CD14-positive monocyte (primary cell): ENCODE measurements around the gene ATP4B. TPM values are rescaled to one million over a fixed set of nuclear protein-coding genes. Genes with fewer than 3 reads are reported as not detected.

Experiments used
- DNase-seq, 3 donors: peaks; one replicate each; pipeline ENCODE4 v3.0.0-alpha.2; 2011 to 2022
- H2AFZ ChIP-seq: 2 replicates; pipeline ENCODE4 v1.6.0; 2012; ENCODE audit warnings: mild to moderate bottlenecking, low read depth, low read length, inconsistent platforms; ENCODE audit not compliant: insufficient read depth, poor library complexity, severe bottlenecking
- H3K27ac ChIP-seq, 2 donors: 1 replicate in 1 of 2; 2 replicates in 1 of 2; pipeline ENCODE4 v1.5.1; 2012 to 2013; ENCODE audit warnings: low read length in 2 of 2, control low read depth in 1 of 2, inconsistent platforms in 1 of 2, low read depth in 1 of 2, mild to moderate bottlenecking in 1 of 2
- H3K27me3 ChIP-seq, 2 donors: one replicate each; pipeline versions ENCODE4 v1.6.0 to v1.6.1; 2011 to 2013; ENCODE audit warnings: low read length in 2 of 2; ENCODE audit not compliant: control insufficient read depth in 2 of 2, insufficient read depth in 2 of 2
- H3K36me3 ChIP-seq, 2 donors: replicated peaks in 1 of 2; 1 replicate in 1 of 2; 2 replicates in 1 of 2; pipeline versions ENCODE4 v1.5.1 to v1.6.1; 2012 to 2013; ENCODE audit warnings: low read length in 2 of 2, control low read depth in 1 of 2, inconsistent platforms in 1 of 2, mild to moderate bottlenecking in 1 of 2; ENCODE audit not compliant: insufficient read depth in 2 of 2, control insufficient read depth in 1 of 2
- H3K4me1 ChIP-seq, 2 donors: 1 replicate in 1 of 2; 2 replicates in 1 of 2; pipeline versions ENCODE4 v1.5.1 to v1.6.1; 2012 to 2013; ENCODE audit warnings: low read length in 2 of 2, control low read depth in 1 of 2, inconsistent platforms in 1 of 2, mild to moderate bottlenecking in 1 of 2, moderate library complexity in 1 of 2; ENCODE audit not compliant: insufficient read depth in 2 of 2, control insufficient read depth in 1 of 2
- H3K4me2 ChIP-seq: replicated peaks from 2 replicates; pipeline ENCODE3; 2012; ENCODE audit warnings: low read length, moderate library complexity, mild to moderate bottlenecking; ENCODE audit not compliant: poor library complexity, severe bottlenecking; ENCODE audit errors: extremely low read depth
- H3K4me3 ChIP-seq, 3 experiments: fragments of 200-600 bp in 1 of 3; sonication (generic) in 1 of 3; replicated peaks in 1 of 3; 1 replicate in 2 of 3; 2 replicates in 1 of 3; pipeline ENCODE4 v1.5.1; 2011 to 2013; ENCODE audit warnings: low read length in 3 of 3, mild to moderate bottlenecking in 3 of 3, control low read depth in 2 of 3, low read depth in 2 of 3, inconsistent platforms in 1 of 3, moderate library complexity in 1 of 3
- H3K79me2 ChIP-seq: 2 replicates; pipeline ENCODE4 v1.6.0; 2012; ENCODE audit warnings: mild to moderate bottlenecking, control low read depth, inconsistent platforms, low read length, moderate library complexity; ENCODE audit not compliant: insufficient read depth
- H3K9ac ChIP-seq: 2 replicates; pipeline ENCODE4 v1.6.0; 2017; ENCODE audit warnings: low read length, mild to moderate bottlenecking; ENCODE audit not compliant: insufficient read depth, poor library complexity, severe bottlenecking
- H3K9me3 ChIP-seq, 2 donors: replicated peaks in 1 of 2; 1 replicate in 1 of 2; 2 replicates in 1 of 2; pipeline versions ENCODE4 v1.5.1 to v1.6.1; 2012 to 2013; ENCODE audit warnings: low read length in 2 of 2, control low read depth in 1 of 2; ENCODE audit not compliant: control insufficient read depth in 1 of 2, insufficient read depth in 1 of 2
- H4K20me1 ChIP-seq: 2 replicates; pipeline ENCODE4 v1.6.0; 2012; ENCODE audit warnings: mild to moderate bottlenecking, low read length, control low read depth, moderate library complexity; ENCODE audit not compliant: insufficient read depth
- H3K27ac Mint-ChIP-seq, 7 donors: one replicate each; pipeline ENCODE4 v1.8.0; 2020; ENCODE audit warnings: mild to moderate bottlenecking in 7 of 7, mixed read lengths in 7 of 7, moderate library complexity in 6 of 7, inconsistent platforms in 2 of 7
- H3K27me3 Mint-ChIP-seq, 3 donors: one replicate each; pipeline ENCODE4 v1.8.0; 2021 to 2022; ENCODE audit warnings: low read depth in 3 of 3, mild to moderate bottlenecking in 3 of 3, mixed read lengths in 3 of 3, moderate library complexity in 3 of 3, inconsistent platforms in 1 of 3
- H3K36me3 Mint-ChIP-seq, 2 donors: one replicate each; pipeline ENCODE4 v1.8.0; 2020; ENCODE audit warnings: mixed read lengths in 2 of 2, inconsistent platforms in 1 of 2, mild to moderate bottlenecking in 1 of 2
- H3K4me1 Mint-ChIP-seq: one replicate; pipeline ENCODE4 v1.8.0; 2020; ENCODE audit warnings: mild to moderate bottlenecking, mixed read lengths
- H3K4me3 Mint-ChIP-seq, 2 donors: one replicate each; pipeline ENCODE4 v1.8.0; 2020; ENCODE audit warnings: mild to moderate bottlenecking in 2 of 2, mixed read lengths in 2 of 2, moderate library complexity in 1 of 2
- H3K9me3 Mint-ChIP-seq, 7 donors: one replicate each; pipeline ENCODE4 v1.8.0; 2020 to 2022; ENCODE audit warnings: mixed read lengths in 7 of 7, mild to moderate bottlenecking in 6 of 7, moderate library complexity in 6 of 7, inconsistent platforms in 2 of 7
- WGBS: methylation state at CpG from one replicate; pipeline ENCODE4 v1.1.5; 2013; ENCODE audit warnings: missing lambda C conversion rate; ENCODE audit not compliant: insufficient coverage; 5-methylcytosine and 5-hydroxymethylcytosine counted together
- intact Hi-C, 2 donors: fragments of 100-400 bp; cut with micrococcal nuclease; formaldehyde crosslinking; loops; one replicate each; pipeline versions ENCODE4 v1.15.0 to v1.15.1; 2023
- polyA plus RNA-seq, 3 donors: library from polyadenylated mRNA; depleted of rRNA in 1 of 3; unstranded in 2 of 3; stranded (reverse) in 1 of 3; fragments of 300-500 nt in 2 of 3; fragments of >200 nt in 1 of 3; fragmentation: Illumina TruSeq in 2 of 3; gene quantifications; 1 replicate in 2 of 3; 2 replicates in 1 of 3; pipeline ENCODE4 v1.2.3, GENCODE V29; 2012 to 2021
- TF ChIP-seq, protein P1 (sequence below): fragments of 200-600 bp; IDR thresholded peaks from one replicate; pipeline ENCODE4 v1.8.0; 2022; ENCODE audit warnings: antibody characterized with exemption, mild to moderate bottlenecking

The ATP4B gene
- polyA plus RNA-seq, 3 donors, result not detected

- Histone ChIP-seq H3K27ac (peak overlapping the region in 1 of 2 donors; percentile 1), H3K4me3 (no peak overlapping the region), H3K36me3 (peaks cover 15 to 42% of the 10 kb centered on the region in 2 donors), H3K9ac (no peak overlapping the region), H3K4me1 (peaks cover 23 to 28% of the 10 kb centered on the region in 2 donors), H3K79me2 (peaks cover 97% of the 10 kb centered on the region), H3K9me3 (peaks cover 15 to 21% of the 10 kb centered on the region in 2 donors), H3K4me2 (no peak overlapping the region), H3K27me3 (no peaks in the 10 kb centered on the region), H4K20me1 (no peaks in the 10 kb centered on the region), H2AFZ (no peak overlapping the region)
- H3K36me3 Mint-ChIP-seq, result peaks cover 33 to 57% of the 10 kb centered on the region in 2 donors
- 96% methylated on average over 9 of the region's 13 CpGs for WGBS
- H3K9me3 Mint-ChIP-seq, result peaks cover 9 to 26% (median 18%) of the 10 kb centered on the region in 7 donors
- peaks cover 36% of the 10 kb centered on the region for H3K4me1 Mint-ChIP-seq
- peak overlapping the region in 2 of 7 donors; percentile 37 to 46 for H3K27ac Mint-ChIP-seq
- no peak overlapping the region for H3K4me3 Mint-ChIP-seq
- intact Hi-C loops, result no loop called here
- DNase-seq, result no peak
- peaks cover 0 to 2% (median 0%) of the 10 kb centered on the region in 3 donors for H3K27me3 Mint-ChIP-seq
- TF ChIP-seq, protein P1, sequence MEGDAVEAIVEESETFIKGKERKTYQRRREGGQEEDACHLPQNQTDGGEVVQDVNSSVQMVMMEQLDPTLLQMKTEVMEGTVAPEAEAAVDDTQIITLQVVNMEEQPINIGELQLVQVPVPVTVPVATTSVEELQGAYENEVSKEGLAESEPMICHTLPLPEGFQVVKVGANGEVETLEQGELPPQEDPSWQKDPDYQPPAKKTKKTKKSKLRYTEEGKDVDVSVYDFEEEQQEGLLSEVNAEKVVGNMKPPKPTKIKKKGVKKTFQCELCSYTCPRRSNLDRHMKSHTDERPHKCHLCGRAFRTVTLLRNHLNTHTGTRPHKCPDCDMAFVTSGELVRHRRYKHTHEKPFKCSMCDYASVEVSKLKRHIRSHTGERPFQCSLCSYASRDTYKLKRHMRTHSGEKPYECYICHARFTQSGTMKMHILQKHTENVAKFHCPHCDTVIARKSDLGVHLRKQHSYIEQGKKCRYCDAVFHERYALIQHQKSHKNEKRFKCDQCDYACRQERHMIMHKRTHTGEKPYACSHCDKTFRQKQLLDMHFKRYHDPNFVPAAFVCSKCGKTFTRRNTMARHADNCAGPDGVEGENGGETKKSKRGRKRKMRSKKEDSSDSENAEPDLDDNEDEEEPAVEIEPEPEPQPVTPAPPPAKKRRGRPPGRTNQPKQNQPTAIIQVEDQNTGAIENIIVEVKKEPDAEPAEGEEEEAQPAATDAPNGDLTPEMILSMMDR, result no peak
These were observed 54.8 kb downstream of the ATP4B start for GRCh38 chr13:113603116-113603710.

DNA sequence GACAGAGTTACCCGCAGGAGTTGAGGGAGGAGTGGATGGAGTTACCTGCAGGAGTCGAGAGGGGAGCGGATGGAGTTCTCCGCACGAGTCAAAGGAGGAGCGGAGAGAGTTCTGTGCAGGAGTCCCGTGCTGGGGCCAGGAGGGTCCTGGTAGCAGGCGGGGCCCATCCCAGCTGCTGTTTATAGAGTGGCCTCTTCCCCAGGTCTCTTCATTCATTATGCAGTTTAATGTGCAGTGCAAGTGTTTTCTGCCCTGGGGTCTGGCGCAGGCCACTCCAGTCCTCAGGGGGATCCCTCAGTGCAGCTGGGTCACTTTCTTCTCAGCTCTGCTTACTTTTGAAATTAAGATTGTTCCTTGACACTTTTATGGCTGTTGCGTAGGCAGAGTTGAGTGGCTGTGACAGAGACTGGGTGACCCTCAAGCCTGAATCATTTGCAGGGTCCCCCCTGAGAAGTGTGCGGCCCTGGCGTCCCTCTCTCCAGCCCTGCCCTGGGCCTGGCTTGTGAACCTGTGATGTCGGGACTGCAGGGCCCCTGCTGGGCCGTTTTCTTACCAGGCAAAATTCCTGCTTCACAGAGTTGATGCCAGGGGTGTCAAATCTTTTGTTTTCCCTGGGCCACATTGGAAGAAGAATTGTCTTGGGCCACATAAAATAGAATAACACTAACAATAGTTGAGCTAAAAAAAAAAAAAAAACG, 55.6 kb downstream of the ATP4B start:
- peaks cover 15 to 29% of the 10 kb centered on the region in 2 donors for H3K9me3 ChIP-seq
- intact Hi-C loops, result no loop called here
- H3K27ac ChIP-seq, result no peak overlapping the region
- H3K4me2 ChIP-seq, result no peak overlapping the region
- peaks cover 22 to 49% of the 10 kb centered on the region in 2 donors for H3K36me3 ChIP-seq
- no peaks in the 10 kb centered on the region for H4K20me1 ChIP-seq
- no peak for DNase-seq
- no peak overlapping the region for H3K4me3 Mint-ChIP-seq
- 98% methylated on average over 13 of the region's 15 CpGs for WGBS
- TF ChIP-seq, protein P1, result no peak
- H3K27me3 ChIP-seq, result no peaks in the 10 kb centered on the region
- peaks cover 12 to 27% (median 18%) of the 10 kb centered on the region in 7 donors for H3K9me3 Mint-ChIP-seq
- peaks cover 99% of the 10 kb centered on the region for H3K79me2 ChIP-seq
- H2AFZ ChIP-seq, result no peak overlapping the region
- peaks cover 41 to 64% of the 10 kb centered on the region in 2 donors for H3K36me3 Mint-ChIP-seq
- peaks cover 16 to 20% of the 10 kb centered on the region in 2 donors for H3K4me1 ChIP-seq
- peaks cover 0 to 2% (median 0%) of the 10 kb centered on the region in 3 donors for H3K27me3 Mint-ChIP-seq
- H3K4me3 ChIP-seq, result no peak overlapping the region
- peak overlapping the region in 5 of 7 donors; percentile 40 to 73 (median 56) for H3K27ac Mint-ChIP-seq
- no peak overlapping the region for H3K9ac ChIP-seq
- H3K4me1 Mint-ChIP-seq, result peaks cover 29% of the 10 kb centered on the region
